NCI-H2196 treated with DMSO at 0.1 percent for 48 hours (cell line): Measurements from ENCODE around the gene ADAP1.
"Not testable (repeated sequence)": the region's sequence is repeated elsewhere in the genome, so short reads cannot be mapped to it uniquely, and the experiment has no call there.

ENCODE experiments used
- DNase-seq: peaks from one replicate; lab custom pipeline; 2025; ENCODE audit not compliant: unreplicated experiment; lab: John Stamatoyannopoulos, UW

Gene ADAP1

GRCh38 chr7:940599-941408 lies 13.7 kb downstream of the ADAP1 start:
- DNase-seq = no peak

DNA sequence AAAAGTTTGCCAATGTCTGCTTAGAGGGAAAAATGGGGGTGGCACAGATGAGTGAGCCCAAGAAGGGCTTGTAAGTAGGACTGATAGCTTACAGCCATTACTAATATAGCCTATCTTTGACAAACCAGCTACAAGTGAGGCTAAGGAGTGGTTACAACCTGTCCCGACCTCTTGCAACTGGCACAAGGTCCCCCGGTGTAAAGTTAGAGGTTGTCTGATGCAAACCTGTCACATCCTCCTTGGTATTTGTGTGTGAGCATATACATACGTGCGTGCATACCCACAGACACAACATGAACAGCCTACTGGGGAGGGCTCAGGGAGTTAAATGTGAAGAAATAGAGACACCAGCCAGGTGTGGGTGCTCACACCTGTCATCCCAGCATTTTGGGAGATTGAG lies 14.6 kb downstream of the ADAP1 start:
- no peak for DNase-seq

- no peak for DNase-seq
These were observed 15.8 kb downstream of the ADAP1 start for GRCh38 chr7:938546-939185.

- DNase-seq = no peak
These were observed 16.5 kb downstream of the ADAP1 start for GRCh38 chr7:937856-938484.

GRCh38 chr7:936386-937054 lies 18.0 kb downstream of the ADAP1 start:
- DNase-seq = no peak

GRCh38 chr7:935874-936385 lies 18.6 kb downstream of the ADAP1 start:
- DNase-seq = no peak

DNA sequence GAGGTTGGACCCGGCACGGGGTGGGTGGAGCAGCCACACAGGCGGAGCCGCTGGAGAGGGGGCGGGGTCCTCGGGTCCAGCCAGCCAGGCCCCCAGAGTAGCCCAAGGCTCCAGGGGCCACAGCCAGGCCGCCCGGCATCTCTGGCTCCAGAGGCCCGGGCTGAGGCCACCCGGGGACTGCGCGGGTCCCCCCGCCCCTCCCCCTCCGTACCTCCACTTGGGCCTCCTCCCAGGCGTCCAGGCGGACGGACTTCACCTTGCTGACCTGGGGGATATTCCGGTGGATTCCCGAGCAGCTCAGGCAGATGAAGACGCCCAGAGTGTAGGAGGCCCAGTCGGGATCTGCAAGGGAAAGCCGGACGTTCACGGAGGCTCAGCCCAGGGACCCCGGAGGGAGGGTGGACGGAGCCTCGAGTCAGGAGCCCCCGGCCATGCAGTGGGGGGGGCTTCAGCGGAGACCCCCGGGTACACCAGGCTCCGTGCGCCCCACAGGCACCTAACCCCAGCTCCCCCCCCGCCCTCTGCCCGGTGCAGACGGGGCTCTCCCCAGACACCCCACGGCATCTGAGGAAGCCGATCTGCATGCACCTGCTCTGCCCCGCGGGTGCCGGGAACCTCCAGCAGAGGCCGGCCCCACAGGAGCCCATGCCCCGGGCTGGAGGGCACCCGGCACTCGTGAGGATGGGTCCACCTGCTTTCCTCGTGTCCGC lies 19.2 kb downstream of the ADAP1 start:
- DNase-seq = no peak

DNA sequence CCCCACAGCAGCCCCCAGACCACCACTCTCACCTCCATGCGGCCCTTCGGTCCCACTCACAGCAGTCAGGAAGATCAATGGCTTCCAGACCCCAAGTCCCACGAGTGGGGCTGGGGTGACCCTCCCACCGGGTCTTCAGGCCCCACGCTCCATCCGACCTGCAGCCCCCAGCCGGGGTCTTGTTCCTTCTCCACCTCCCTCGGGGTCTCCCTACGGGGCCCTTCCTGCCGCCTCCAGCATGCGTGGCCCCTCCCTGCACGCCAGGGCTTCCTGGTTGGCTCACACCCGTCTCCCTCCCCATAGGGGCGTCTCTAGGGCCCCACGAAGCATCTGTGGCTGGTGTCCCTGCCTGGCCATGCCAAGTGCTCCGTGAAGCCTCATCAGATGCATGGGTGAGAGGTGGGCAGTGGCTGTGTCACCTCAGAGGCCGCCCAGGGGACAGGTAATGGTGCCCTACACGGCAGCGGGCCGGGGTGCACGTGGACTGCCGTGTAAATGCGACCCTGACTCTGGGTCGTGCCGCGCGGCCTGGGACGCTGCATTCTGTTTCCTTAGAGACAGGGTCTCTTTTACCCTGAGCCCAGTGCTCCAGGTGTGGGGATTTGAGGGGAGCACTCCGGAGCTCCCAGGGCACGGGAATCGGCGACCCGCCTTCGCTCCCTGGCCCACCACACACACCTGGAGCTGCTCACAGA lies 19.9 kb downstream of the ADAP1 start:
- no peak for DNase-seq

GRCh38 chr7:932651-932975 lies 21.9 kb downstream of the ADAP1 start:
- DNase-seq = no peak

- DNase-seq = no peak
These were observed 22.4 kb downstream of the ADAP1 start for GRCh38 chr7:931871-932650.

DNA sequence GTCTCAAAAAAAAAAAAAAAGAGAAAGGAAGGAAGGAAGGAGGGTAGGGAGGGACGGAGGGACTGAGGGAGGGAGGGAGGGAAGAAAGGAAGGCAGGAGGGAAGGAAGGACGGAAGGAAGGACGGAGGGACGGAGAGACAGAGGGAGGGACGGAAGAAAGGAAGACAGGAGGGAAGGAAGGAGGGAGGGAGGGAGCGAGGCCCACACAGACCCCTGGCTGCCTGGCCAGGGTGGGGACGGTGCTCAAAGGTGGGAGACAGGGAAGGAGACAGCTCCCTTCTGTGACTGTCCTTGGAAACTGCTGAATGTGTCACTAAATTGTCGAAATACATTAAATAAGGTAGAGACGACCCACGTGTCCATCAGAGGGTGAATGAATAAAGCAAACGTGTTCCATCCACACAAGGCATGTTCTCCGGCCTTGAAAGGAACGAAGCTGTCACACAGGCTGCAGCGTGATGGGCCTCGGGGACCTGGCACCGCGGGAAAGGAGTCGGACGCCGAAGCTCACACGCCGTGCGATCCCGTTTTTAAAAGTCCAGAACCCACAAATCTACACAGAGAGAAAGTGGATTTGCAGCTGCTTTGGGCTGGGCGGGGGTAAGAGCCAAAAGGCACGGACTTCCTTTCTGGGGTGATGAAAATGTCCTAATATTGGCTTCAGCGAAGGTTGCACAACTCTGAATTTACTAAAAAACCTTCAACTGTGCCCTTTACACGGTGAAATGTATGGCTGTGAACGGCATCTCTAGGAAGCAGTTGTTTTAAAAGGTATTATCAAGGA lies 23.3 kb downstream of the ADAP1 start:
- no peak for DNase-seq

- no peak for DNase-seq
These were observed 25.2 kb downstream of the ADAP1 start for GRCh38 chr7:929311-929711.

DNA sequence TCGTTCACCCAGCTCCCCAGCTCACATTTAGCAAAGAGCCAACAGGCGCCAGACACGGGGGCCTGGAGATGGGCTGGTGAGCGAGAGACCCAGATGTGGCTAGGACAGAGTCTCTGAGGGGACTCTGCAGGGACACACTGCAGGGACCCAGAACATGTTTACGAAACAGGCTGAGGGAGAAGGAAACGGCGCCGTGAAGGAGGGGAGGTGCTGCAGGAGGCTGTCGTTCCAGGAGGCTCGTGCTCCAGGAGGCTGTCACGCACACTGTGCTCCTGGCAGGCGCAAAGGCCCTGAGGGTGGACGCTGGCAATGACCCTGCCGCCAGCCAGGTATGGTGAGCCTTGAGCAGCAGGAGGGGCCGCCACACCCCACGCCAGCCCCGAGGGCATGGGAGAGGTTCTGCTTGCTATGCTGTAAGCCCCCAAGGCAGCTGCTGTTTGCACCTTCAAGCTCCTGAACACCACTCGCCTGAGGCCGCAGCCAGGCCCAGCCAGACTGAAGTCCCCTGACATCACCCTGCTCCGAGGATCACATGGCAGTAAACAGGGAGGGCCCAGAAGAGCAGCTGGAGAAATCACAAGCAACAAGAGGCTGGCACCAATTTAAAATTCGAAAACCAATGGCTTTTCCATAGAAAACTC lies 27.3 kb downstream of the ADAP1 start:
- DNase-seq = no peak

- no peak for DNase-seq
These were observed 28.1 kb downstream of the ADAP1 start for GRCh38 chr7:926061-927030.

- DNase-seq = no peak
These were observed 28.9 kb downstream of the ADAP1 start for GRCh38 chr7:925601-926000.

- DNase-seq = no peak
These were observed 29.8 kb downstream of the ADAP1 start for GRCh38 chr7:924541-925231.

GRCh38 chr7:924042-924441 lies 30.4 kb downstream of the ADAP1 start:
- DNase-seq = not testable (repeated sequence)
